ENCODE results near the gene DCDC2B. TPM values are rescaled to one million over a fixed set of nuclear protein-coding genes. Genes with fewer than 3 reads are reported as not detected.

Gene DCDC2B
- total and polyA plus RNA-seq, 10 donors, result 0.03 TPM; not detected in 9

DNA sequence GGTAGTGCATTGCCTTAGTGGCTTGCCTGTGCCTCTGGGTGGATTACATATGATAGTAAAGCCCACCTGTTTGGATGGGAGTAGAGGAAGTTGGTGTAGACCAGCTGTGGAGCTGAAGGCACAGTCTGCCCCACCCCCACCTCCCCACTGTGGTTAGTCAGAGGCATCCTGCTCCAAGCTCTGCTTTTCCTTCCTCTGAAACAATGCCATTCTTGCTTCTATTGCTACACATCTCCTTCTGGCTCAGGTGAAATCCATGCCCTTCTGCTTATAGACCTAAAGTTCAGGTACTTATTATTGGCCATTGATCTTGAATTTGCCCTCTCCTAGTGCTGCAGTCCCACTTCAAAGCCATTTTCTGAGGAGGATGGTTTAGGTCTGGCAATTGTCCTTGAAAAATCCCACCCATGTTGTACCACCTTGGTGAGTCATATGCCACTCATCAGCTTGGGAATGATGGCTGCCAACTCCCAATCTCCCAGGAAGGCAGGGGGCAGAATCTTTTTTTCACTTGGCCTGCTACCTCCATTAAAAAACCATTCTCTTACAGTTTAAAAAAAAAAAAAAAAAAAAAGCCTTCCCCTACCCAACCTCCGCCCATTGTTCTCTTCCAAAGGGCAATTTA is 36.2 kb upstream of the DCDC2B start:
- no peaks in the 10 kb centered on the region for H3K27me3 ChIP-seq (replicated peaks in 1 of 7)
- H3K36me3 ChIP-seq, result peaks cover 0 to 78% (median 52%) of the 10 kb centered on the region in 6 donors
- no peak overlapping the region for H3K4me3 ChIP-seq
- H3K27ac ChIP-seq, result no peak overlapping the region
- no peak for DNase-seq
- 95 to 100% (median 100%) methylated on average over 1 of the region's 1 CpG for WGBS, 5 donors
- intact Hi-C loops (cut with DNase I; ENCODE audit: low total_unique reads), result no loop called here
- peaks cover 0 to 7% (median 0%) of the 10 kb centered on the region in 6 donors for H3K4me1 ChIP-seq
- no peak for TF ChIP-seq POLR2AphosphoS5 (IDR thresholded peaks at IDR 0.05)
- TF ChIP-seq, protein P1, sequence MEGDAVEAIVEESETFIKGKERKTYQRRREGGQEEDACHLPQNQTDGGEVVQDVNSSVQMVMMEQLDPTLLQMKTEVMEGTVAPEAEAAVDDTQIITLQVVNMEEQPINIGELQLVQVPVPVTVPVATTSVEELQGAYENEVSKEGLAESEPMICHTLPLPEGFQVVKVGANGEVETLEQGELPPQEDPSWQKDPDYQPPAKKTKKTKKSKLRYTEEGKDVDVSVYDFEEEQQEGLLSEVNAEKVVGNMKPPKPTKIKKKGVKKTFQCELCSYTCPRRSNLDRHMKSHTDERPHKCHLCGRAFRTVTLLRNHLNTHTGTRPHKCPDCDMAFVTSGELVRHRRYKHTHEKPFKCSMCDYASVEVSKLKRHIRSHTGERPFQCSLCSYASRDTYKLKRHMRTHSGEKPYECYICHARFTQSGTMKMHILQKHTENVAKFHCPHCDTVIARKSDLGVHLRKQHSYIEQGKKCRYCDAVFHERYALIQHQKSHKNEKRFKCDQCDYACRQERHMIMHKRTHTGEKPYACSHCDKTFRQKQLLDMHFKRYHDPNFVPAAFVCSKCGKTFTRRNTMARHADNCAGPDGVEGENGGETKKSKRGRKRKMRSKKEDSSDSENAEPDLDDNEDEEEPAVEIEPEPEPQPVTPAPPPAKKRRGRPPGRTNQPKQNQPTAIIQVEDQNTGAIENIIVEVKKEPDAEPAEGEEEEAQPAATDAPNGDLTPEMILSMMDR (IDR thresholded peaks at IDR 0.05 in 8 of 11, conservative IDR thresholded peaks at IDR 0.05 in 3 of 11), result no peak
- no peak for TF ChIP-seq POLR2A (IDR thresholded peaks at IDR 0.05)
- no peaks in the 10 kb centered on the region for H3K9me3 ChIP-seq

DNA sequence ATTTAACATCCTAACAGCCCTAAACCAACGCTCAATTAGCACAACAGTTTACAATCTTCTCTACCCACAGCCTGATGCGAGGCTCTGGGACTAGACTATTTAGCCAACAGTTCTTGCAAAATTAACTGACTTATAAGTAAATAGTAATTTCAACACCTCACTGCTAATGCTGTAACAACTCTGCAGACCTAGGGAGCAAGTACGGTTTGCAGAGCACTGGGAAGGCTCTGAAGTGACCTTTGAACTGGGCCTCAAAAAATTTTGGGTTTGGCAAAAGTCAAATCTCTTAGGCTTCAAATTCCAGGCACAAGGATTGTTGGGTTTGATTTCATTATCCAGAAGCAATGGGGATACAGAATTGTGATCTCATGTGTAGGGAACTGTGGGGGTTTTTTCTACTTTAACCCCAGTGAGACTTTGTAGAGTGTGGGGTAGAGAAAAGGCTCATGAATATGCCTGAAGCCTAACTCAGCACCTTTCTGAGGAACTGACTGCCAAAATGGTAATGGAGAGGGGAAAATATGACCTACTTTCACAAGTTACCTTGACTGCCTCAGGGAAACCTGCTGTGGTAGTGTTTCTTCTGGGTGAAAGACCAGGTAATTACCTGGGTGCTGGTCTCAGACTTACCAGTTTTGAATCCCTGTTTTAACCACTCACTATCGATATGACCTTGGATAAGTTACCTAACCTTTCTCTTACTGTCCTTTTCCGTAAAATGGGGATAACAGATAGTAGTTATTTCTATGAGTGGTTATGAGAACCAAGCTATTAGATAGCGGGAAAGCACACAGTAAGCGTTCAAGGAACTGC is 30.3 kb upstream of the DCDC2B start:
- intact Hi-C loops (cut with DNase I; ENCODE audit: low total_unique reads), result no loop called here
- Histone ChIP-seq H3K4me1 (peaks cover 19 to 50% (median 42%) of the 10 kb centered on the region in 6 donors), H3K27ac (peak overlapping the region; percentile 72 to 96 (median 94)), H3K36me3 (peaks cover 0 to 46% (median 17%) of the 10 kb centered on the region in 6 donors), H3K4me3 (peak overlapping the region in 4 of 8 donors; percentile 67 to 86 (median 78)), H3K9me3 (no peaks in the 10 kb centered on the region), H3K27me3 (replicated peaks in 1 of 7) (no peaks in the 10 kb centered on the region)
- DNase-seq, result no peak
- TF ChIP-seq POLR2A (IDR thresholded peaks at IDR 0.05), result no peak
- TF ChIP-seq POLR2AphosphoS5 (IDR thresholded peaks at IDR 0.05), result no peak
- TF ChIP-seq, protein P1 (IDR thresholded peaks at IDR 0.05 in 8 of 11, conservative IDR thresholded peaks at IDR 0.05 in 3 of 11), result no peak
- 69 to 90% (median 80%) methylated on average over 7 of the region's 7 CpGs for WGBS, 5 donors

DNA sequence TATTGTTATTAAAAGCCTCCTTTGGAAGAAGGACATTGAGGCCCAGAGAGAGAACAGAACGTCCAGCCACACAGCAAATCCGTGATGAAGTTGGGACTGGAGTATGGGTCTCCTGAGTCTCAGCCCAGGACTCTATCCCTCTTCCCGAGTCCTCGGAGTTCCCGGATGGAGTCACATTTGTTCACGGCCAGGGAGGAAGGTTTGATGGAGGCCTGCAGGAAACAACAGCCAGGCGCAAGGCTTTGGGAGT is 29.8 kb upstream of the DCDC2B start:
- intact Hi-C loops (cut with DNase I; ENCODE audit: low total_unique reads), result no loop called here
- DNase-seq, result no peak
- TF ChIP-seq, protein P1 (IDR thresholded peaks at IDR 0.05 in 8 of 11, conservative IDR thresholded peaks at IDR 0.05 in 3 of 11), result no peak
- TF ChIP-seq POLR2A (IDR thresholded peaks at IDR 0.05) (no peak), POLR2AphosphoS5 (IDR thresholded peaks at IDR 0.05) (no peak)
- WGBS, 5 donors, result 16 to 26% (median 20%) methylated on average over 7 of the region's 7 CpGs
- no peaks in the 10 kb centered on the region for H3K9me3 ChIP-seq
- H3K27ac ChIP-seq, result peak overlapping the region; percentile 72 to 96 (median 94)
- no peaks in the 10 kb centered on the region for H3K27me3 ChIP-seq (replicated peaks in 1 of 7)
- H3K4me3 ChIP-seq, result peak overlapping the region; percentile 50 to 88 (median 72)
- peaks cover 20 to 56% (median 48%) of the 10 kb centered on the region in 6 donors for H3K4me1 ChIP-seq
- peaks cover 0 to 46% (median 18%) of the 10 kb centered on the region in 6 donors for H3K36me3 ChIP-seq
